Cardiac muscle cell (in vitro differentiated cells and primary cell): Measurements from ENCODE around the gene PCYOX1L. TPM values are rescaled to one million over a fixed set of nuclear protein-coding genes. Genes with fewer than 3 reads are reported as not detected.
A peak's percentile ranks its signal among the peaks of the same experiment; 100 is the strongest.

Source experiments
- DNase-seq, 2 donors: peaks; one replicate each; pipeline versions ENCODE4 v3.0.0 to v3.0.0-alpha.2; 2010 to 2017; ENCODE audit warnings: low read depth in 1 of 2, low spot score in 1 of 2
- H3K27ac ChIP-seq: fragments of 200-600 bp; sonication (generic); 2 replicates; pipeline ENCODE4 v1.5.1; 2016
- H3K27me3 ChIP-seq: fragments of 200-600 bp; sonication (generic); 2 replicates; pipeline ENCODE4 v1.6.0; 2016; ENCODE audit warnings: control low read depth
- H3K36me3 ChIP-seq: fragments of 200-600 bp; sonication (generic); 2 replicates; pipeline ENCODE4 v1.5.1; 2016; ENCODE audit warnings: control low read depth
- H3K4me1 ChIP-seq: fragments of 200-600 bp; sonication (generic); 2 replicates; pipeline ENCODE4 v1.8.1; 2017; ENCODE audit warnings: low read depth, mild to moderate bottlenecking, mixed run types
- H3K4me3 ChIP-seq: fragments of 200-600 bp; sonication (generic); 2 replicates; pipeline ENCODE4 v1.5.1; 2016; ENCODE audit warnings: mild to moderate bottlenecking
- H3K9me3 ChIP-seq: fragments of 200-600 bp; sonication (generic); 2 replicates; pipeline ENCODE4 v1.5.1; 2017; ENCODE audit warnings: low read depth, mild to moderate bottlenecking, control low read depth
- CTCF ChIP-seq: IDR thresholded peaks from 2 replicates; pipeline ENCODE4 v1.5.1; 2012; ENCODE audit warnings: low read depth, mild to moderate bottlenecking, low read length
- polyA plus RNA-seq: library from polyadenylated mRNA; unstranded; fragments of >200 nt; fragmentation: Nextera tagmentation; extraction: Ambion mirVana; gene quantifications from 2 replicates; pipeline ENCODE4 v1.2.1, GENCODE V29; 2016
- total RNA-seq: library from RNA; depleted of rRNA; stranded (reverse); fragments of >200 nt; gene quantifications from 2 replicates; pipeline ENCODE4 v1.2.3, GENCODE V29; 2016

PCYOX1L gene
- total and polyA plus RNA-seq, 2 experiments from 2014 or later, result 15.3 to 16.1 TPM

- Histone ChIP-seq H3K4me3 (no peak overlapping the region), H3K36me3 (no peaks in the 10 kb centered on the region), H3K9me3 (no peaks in the 10 kb centered on the region), H3K27ac (no peak overlapping the region), H3K27me3 (peaks cover 45% of the 10 kb centered on the region), H3K4me1 (peaks cover 4% of the 10 kb centered on the region)
- peak in 1 of 2 donors; percentile 33 for DNase-seq
- no peak for TF ChIP-seq CTCF
Measured at GRCh38 chr5:149325894-149326293, 32.0 kb upstream of the PCYOX1L start.

DNA sequence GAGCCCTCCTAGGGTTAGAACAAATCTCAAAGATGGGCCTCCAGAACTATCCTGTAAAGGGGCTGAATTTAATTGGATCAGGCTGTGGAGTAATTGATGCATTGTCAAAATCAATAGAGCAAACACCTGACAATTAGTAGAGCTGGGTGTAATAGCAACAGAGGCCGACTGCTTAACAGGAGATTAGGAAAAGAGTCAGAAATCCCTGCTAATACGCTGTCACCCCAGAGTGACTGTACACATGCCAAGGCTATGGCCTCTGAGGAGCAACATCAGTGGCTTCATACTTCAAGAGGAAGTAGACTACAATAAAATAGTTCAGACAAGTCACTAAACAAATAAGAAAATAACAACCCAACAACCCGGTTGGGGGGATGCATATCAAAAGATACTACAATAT lies 31.2 kb upstream of the PCYOX1L start:
- H3K9me3 ChIP-seq, result no peaks in the 10 kb centered on the region
- no peaks in the 10 kb centered on the region for H3K36me3 ChIP-seq
- no peaks in the 10 kb centered on the region for H3K4me1 ChIP-seq
- no peak for DNase-seq
- H3K27me3 ChIP-seq, result peaks cover 49% of the 10 kb centered on the region
- TF ChIP-seq CTCF, result no peak
- H3K27ac ChIP-seq, result no peak overlapping the region
- no peak overlapping the region for H3K4me3 ChIP-seq

DNA sequence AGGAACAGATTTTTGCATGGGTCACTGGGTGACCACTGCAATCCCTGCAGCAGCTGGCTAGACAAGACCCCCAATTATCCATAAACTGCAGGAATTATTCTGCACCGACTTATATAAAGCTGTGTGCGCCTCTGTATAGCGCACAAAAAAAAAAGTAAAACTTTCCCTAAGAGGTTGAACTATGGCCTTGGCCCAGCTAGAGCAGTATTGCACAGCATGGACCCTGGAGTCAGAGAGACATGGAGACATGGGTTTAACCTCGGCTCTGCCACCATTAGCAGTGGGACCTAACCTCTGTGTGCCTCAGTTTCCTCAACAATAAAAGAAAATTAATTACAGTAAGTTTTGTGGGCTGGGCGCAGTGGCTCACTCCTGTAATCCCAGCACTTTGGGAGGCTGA lies 29.7 kb upstream of the PCYOX1L start:
- no peak for TF ChIP-seq CTCF
- H3K4me3 ChIP-seq, result no peak overlapping the region
- no peak for DNase-seq

DNA sequence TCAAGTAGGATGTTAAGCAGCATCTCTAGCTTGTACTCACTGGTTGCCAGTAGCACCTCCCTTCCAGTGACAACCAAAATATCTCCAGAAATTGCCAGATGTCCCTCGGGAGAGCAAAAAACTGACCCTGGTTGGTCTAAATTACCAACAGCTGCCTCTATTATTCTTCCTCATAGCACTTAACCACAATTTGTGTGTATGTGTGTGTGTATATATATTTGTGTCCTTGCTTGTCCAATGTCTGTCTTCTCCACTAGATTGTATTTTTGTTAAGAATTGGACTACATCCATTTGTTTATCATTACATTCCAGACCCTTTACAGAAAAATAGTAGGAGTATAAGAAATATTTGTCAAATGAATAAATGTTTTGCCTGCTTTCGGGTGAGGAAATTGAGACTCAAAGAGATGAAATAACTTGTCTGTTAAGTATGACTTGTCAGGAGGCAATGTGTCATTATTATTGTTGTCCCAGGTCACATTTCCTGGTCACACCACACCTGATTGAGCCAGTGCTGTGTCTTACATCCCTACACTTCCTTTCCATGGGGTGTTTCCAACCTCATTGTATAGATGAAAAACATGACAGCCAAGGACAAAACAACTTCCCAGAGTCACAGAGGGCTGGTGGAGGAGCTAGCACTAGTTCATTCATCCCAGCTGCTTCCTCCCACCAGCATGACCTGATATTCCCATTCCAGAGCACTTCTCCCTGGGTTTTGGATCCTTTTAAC lies 24.0 kb upstream of the PCYOX1L start:
- H3K36me3 ChIP-seq, result peaks cover 2% of the 10 kb centered on the region
- TF ChIP-seq CTCF, result no peak
- no peaks in the 10 kb centered on the region for H3K9me3 ChIP-seq
- H3K27ac ChIP-seq, result no peak overlapping the region
- no peak for DNase-seq
- H3K4me1 ChIP-seq, result no peaks in the 10 kb centered on the region
- peaks cover 94% of the 10 kb centered on the region for H3K27me3 ChIP-seq
- no peak overlapping the region for H3K4me3 ChIP-seq

More for the DNA sequence above, 29.7 kb upstream of the PCYOX1L start:
- Histone ChIP-seq H3K27ac (no peak overlapping the region), H3K36me3 (no peaks in the 10 kb centered on the region), H3K4me1 (no peaks in the 10 kb centered on the region), H3K9me3 (no peaks in the 10 kb centered on the region), H3K27me3 (peaks cover 65% of the 10 kb centered on the region)

DNA sequence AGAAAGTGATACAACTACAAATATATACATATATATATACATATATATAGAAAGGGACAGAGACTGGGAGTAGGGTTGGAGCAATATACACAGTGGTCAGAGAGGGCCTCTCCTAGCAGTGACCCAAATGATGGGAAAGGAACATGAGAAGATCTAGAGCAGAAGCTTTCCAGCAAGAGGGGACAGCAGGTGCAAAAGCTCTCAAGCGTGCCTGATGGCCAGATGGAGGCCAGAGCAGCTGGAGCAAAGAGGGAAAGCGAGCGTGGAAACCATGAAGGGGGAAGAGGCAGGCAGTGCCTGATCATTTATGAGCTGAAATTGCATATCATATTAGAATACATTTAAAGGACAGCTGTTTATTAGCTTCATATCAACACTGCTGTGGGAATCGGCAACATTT lies 20.1 kb upstream of the PCYOX1L start:
- H3K4me3 ChIP-seq, result no peak overlapping the region
- H3K9me3 ChIP-seq, result no peaks in the 10 kb centered on the region
- peaks cover 2% of the 10 kb centered on the region for H3K36me3 ChIP-seq
- no peak for TF ChIP-seq CTCF
- no peaks in the 10 kb centered on the region for H3K4me1 ChIP-seq
- H3K27ac ChIP-seq, result no peak overlapping the region
- DNase-seq, result no peak
- H3K27me3 ChIP-seq, result peaks cover 79% of the 10 kb centered on the region
